Neural progenitor cell (in vitro differentiated cells): ENCODE results near the gene CLSTN2.

Experiments
- EZH2 ChIP-seq: fragments of 200-600 bp; sonication (generic); IDR thresholded peaks from 2 replicates; pipeline ENCODE4 v1.6.1; 2017; ENCODE audit warnings: antibody characterized with exemption, mild to moderate bottlenecking, moderate library complexity
- EZH2phosphoT487 ChIP-seq: fragments of 200-600 bp; sonication (generic); IDR thresholded peaks from 2 replicates; pipeline ENCODE4 v1.6.1; 2017; ENCODE audit warnings: antibody characterized with exemption
- TF ChIP-seq, protein P1 (sequence below): fragments of 200-600 bp; sonication (generic); IDR thresholded peaks from 2 replicates; pipeline ENCODE4 v1.5.1; 2017; ENCODE audit warnings: antibody characterized with exemption, mild to moderate bottlenecking

DNA sequence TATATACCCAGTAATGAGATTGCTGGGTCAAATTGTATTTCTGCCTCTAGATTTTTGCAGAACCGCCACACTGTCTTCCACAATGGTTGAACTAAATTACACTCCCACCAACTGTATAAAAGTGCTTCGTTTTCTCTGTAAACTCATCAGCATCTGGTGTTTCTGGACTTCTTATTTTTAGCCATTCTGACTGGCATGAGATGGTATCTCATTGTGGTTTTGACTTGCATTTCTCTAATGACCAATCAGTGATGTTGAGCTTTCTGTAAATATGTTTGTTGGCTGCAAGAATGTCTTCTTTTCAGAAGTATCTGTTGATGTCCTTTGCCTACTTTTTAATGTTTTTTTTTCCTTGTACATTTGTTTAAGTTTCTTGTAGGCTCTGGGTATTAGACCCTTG, 560.0 kb downstream of the CLSTN2 start:
- TF ChIP-seq, protein P1, sequence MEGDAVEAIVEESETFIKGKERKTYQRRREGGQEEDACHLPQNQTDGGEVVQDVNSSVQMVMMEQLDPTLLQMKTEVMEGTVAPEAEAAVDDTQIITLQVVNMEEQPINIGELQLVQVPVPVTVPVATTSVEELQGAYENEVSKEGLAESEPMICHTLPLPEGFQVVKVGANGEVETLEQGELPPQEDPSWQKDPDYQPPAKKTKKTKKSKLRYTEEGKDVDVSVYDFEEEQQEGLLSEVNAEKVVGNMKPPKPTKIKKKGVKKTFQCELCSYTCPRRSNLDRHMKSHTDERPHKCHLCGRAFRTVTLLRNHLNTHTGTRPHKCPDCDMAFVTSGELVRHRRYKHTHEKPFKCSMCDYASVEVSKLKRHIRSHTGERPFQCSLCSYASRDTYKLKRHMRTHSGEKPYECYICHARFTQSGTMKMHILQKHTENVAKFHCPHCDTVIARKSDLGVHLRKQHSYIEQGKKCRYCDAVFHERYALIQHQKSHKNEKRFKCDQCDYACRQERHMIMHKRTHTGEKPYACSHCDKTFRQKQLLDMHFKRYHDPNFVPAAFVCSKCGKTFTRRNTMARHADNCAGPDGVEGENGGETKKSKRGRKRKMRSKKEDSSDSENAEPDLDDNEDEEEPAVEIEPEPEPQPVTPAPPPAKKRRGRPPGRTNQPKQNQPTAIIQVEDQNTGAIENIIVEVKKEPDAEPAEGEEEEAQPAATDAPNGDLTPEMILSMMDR = no peak
- no peak for TF ChIP-seq EZH2phosphoT487
- TF ChIP-seq EZH2 = no peak
